ENCODE data around the gene TPI1. TPM values are rescaled to one million over a fixed set of nuclear protein-coding genes. Genes with fewer than 3 reads are reported as not detected.

TPI1 gene
- total RNA-seq, 1 donor from 2014 or later = 499 TPM

GRCh38 chr12:6837370-6838060, 29.8 kb upstream of the TPI1 start:
- Histone ChIP-seq H3K4me3 (ENCODE audit: low read depth, low read length) (no peak overlapping the region), H3K36me3 (ENCODE audit: control insufficient read depth, insufficient read depth, low read length) (peaks cover 2% of the 10 kb centered on the region), H3K27me3 (ENCODE audit: control insufficient read depth, insufficient read depth, low read length) (no peaks in the 10 kb centered on the region)
- no peak for DNase-seq (ENCODE audit: low read depth)
- no peak for TF ChIP-seq CTCF (IDR thresholded peaks at IDR 0.05; ENCODE audit: insufficient read depth, low read length, poor library complexity, severe bottlenecking)

- Histone ChIP-seq H3K27me3 (ENCODE audit: control insufficient read depth, insufficient read depth, low read length) (no peaks in the 10 kb centered on the region), H3K4me3 (ENCODE audit: low read depth, low read length) (no peak overlapping the region), H3K36me3 (ENCODE audit: control insufficient read depth, insufficient read depth, low read length) (peaks cover 2% of the 10 kb centered on the region)
- DNase-seq (ENCODE audit: low read depth) = no peak
- TF ChIP-seq CTCF (IDR thresholded peaks at IDR 0.05; ENCODE audit: insufficient read depth, low read length, poor library complexity, severe bottlenecking) = no peak
Measured at GRCh38 chr12:6838854-6839253, 28.5 kb upstream of the TPI1 start.

GRCh38 chr12:6839482-6840201, 27.7 kb upstream of the TPI1 start:
- no peak overlapping the region for H3K4me3 ChIP-seq (ENCODE audit: low read depth, low read length)
- no peak for TF ChIP-seq CTCF (IDR thresholded peaks at IDR 0.05; ENCODE audit: insufficient read depth, low read length, poor library complexity, severe bottlenecking)
- no peak for DNase-seq (ENCODE audit: low read depth)
- H3K36me3 ChIP-seq (ENCODE audit: control insufficient read depth, insufficient read depth, low read length) = peaks cover 2% of the 10 kb centered on the region
- no peaks in the 10 kb centered on the region for H3K27me3 ChIP-seq (ENCODE audit: control insufficient read depth, insufficient read depth, low read length)

DNA sequence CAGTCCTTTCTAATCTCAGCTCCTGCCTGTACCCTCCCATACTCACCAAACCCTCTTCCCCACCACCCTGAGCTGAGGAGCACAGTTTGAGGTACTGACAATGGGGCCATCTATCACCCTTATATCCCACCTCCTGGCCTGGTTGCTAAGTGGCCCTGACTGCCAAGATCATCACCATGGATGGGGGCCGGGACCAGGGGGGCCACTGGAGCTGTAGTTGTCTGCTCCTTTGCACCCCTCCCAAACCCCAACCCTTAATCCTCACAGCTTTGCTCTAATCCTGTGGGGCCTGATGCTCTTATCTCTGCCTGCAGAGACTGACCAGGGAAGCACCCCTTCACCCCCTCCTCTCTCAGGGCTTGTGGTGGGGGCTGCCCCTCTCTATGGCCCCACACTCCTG, 27.0 kb upstream of the TPI1 start:
- DNase-seq (ENCODE audit: low read depth) = no peak
- Histone ChIP-seq H3K27me3 (ENCODE audit: control insufficient read depth, insufficient read depth, low read length) (no peaks in the 10 kb centered on the region), H3K4me3 (ENCODE audit: low read depth, low read length) (no peak overlapping the region), H3K36me3 (ENCODE audit: control insufficient read depth, insufficient read depth, low read length) (peaks cover 2% of the 10 kb centered on the region)
- no peak for TF ChIP-seq CTCF (IDR thresholded peaks at IDR 0.05; ENCODE audit: insufficient read depth, low read length, poor library complexity, severe bottlenecking)

GRCh38 chr12:6840761-6841515, 26.4 kb upstream of the TPI1 start, which contains the start of gene GNB3:
GNB3 (plus strand) TSS chr12:6840925; CDS start chr12:6841288, 363 bp downstream.
- Histone ChIP-seq H3K27me3 (ENCODE audit: control insufficient read depth, insufficient read depth, low read length) (no peaks in the 10 kb centered on the region), H3K4me3 (ENCODE audit: low read depth, low read length) (no peak within 1 kb of the TSS), H3K36me3 (ENCODE audit: control insufficient read depth, insufficient read depth, low read length) (peaks cover 2% of the 10 kb centered on the region)
- no peak for TF ChIP-seq CTCF (IDR thresholded peaks at IDR 0.05; ENCODE audit: insufficient read depth, low read length, poor library complexity, severe bottlenecking)
- DNase-seq (ENCODE audit: low read depth) = no peak

Measured in kidney epithelial cell (primary cell).